CD1c-positive myeloid dendritic cell (primary cell): Measurements from ENCODE around the gene TM9SF1.

Experiments used
- DNase-seq: peaks from one replicate; pipeline ENCODE4 v3.0.0-alpha.2; 2016; ENCODE audit errors: extremely low spot score

TM9SF1 gene

DNA sequence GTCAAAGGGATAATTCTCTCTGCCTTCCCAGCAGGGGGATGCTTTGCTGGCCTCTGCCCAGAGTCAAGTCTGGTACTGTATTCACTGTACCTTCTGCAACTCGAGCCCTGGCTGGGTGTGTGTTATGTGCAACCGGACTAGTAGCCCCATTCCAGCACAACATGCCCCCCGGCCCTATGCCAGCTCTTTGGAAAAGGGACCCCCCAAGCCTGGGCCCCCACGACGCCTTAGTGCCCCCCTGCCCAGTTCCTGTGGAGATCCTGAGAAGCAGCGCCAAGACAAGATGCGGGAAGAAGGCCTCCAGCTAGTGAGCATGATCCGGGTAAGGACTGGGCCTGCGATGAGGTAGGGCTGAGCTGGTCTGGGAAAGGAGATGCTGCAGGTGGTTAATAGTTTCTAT, 44.7 kb downstream of the TM9SF1 start:
- no peak for DNase-seq

DNA sequence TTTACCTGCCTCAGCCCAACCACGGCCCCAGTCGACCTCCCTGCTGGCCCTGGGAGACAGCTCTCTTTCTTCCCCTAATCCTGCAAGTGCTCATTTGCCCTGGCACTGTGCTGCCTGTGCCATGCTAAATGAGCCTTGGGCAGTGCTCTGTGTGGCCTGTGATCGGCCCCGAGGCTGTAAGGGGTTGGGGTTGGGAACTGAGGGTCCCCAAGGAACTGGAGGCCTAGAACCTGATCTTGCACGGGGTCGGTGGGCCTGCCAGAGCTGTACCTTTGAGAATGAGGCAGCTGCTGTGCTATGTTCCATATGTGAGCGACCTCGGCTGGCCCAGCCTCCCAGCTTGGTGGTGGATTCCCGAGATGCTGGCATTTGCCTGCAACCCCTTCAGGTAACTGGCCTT, 45.2 kb downstream of the TM9SF1 start:
- no peak for DNase-seq

DNA sequence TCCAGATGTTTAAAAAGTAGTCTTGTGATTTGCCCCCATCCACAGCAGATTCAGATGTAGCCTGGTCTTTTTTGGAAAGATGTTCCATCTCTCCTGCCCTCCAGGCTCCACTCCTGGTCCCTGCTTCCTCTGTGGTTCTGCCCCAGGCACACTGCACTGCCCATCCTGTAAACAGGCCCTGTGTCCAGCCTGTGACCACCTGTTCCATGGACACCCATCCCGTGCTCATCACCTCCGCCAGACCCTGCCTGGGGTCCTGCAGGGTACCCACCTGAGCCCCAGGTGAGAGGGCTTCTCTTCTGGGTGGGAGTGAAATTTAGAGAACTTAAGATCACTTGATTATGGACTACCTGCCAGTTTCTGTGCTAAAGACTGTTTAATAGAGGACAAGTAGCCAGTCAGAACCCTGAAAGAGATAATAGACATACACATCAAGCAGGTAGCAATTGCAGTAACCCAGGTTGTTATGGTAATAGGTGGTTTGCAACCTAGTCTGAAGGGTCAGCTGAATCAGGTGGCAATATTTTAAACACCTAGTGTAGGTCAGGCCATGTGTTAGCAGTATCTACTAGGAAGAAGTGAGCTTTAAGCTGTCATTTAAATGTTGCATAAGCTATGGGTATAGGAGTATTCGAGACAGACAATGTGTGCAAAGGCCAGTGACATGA, 45.8 kb downstream of the TM9SF1 start:
- DNase-seq: no peak

DNA sequence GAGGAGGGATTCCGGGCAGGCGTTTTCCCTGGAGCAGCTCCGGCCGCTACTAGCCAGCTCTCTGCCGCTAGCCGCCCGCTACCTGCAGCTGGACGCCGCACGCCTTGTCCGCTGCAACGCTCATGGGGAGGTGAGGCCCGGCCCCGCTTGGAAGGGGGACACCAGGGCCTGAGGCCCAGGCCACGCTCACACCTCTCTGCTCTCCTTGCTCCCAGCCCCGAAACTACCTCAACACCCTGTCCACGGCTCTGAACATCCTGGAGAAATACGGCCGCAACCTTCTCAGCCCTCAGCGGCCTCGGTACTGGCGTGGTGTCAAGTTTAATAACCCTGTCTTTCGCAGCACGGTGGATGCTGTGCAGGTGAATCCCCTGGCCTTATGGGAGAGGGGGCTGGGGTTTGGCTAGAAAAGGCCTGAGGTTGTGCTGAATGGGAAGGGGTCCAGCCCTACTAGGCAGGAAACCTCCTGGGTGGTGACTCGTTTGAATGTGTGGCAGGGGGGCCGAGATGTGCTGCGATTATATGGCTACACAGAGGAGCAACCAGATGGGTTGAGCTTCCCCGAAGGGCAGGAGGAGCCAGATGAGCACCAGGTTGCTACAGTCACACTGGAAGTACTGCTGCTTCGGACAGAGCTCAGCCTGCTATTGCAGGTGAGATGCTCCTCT, 47.3 kb downstream of the TM9SF1 start:
- DNase-seq: no peak

DNA sequence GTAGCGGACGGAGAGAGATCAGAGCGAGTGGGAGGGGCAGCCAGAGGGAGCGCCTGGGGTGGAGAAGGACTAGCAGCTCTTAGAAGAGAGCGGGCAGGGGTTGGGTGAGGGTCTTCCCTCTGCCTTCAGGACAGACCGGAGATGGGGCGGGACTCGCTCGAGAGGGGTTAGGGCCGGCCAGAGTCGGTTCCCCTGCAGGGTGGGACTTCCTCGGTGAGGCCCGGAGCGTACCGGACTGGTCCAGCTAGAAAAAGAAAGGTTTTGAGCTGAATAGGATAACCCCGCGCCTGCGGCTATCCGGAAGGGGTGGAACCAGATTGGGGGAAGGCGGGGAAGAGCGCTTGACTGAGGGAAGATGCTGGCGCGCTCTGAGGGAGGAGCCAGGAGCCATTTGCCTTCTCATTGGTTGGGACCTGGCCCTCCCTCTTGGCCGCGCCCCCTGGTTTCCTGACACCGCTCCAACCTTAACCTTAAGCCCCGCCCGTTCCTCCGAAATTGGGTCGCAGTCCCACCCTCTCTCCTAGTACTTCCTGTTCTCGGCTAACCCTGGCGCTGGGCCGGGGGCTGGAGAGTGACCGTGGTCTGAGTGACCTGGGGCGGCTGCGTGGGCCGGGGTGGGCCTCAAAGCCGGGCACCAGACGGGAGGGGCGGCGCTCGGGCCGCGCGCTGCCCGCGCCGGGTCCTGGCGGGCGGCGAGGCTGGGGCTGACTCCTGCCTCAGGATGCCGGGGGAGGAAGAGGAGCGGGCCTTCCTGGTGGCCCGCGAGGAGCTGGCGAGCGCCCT, 48.1 kb downstream of the TM9SF1 start, which contains the start of gene RNF31:
RNF31 (plus strand) TSS at position 521 of the 783 bp plus-strand sequence; CDS start at position 722, 201 bp downstream.
- peak; percentile 99 for DNase-seq

DNA sequence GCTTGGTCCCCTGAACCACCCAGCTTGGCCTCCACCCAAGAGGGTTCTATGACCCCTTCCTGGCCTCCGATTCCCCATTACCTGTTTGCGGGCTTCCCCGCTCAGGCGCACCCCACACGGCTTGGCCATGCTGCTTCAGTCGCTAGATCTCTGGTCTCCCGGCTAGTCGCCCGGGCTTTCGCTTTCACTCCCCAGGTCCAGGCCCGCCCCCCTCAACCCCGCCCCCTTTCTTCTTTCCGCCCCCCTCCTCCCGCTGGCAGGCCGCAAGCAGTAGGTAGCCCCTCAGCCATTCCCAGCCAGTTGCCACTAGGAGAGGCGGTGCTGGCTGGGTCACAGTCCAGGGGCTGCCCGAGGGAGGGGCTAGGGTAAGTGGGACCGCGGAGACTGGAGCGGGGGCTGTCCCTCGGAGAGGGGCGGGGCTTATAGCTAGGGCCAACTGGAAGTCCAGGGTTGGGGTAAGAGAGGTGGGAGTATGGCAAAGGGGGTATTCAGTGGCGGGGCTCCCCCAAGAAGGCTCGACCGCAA, 48.7 kb downstream of the TM9SF1 start, which contains the start of gene PSME2:
PSME2 (minus strand) TSS at position 158 of the 525 bp plus-strand sequence; CDS start at position 129, 29 bp downstream.
- DNase-seq: peak; percentile 93

DNA sequence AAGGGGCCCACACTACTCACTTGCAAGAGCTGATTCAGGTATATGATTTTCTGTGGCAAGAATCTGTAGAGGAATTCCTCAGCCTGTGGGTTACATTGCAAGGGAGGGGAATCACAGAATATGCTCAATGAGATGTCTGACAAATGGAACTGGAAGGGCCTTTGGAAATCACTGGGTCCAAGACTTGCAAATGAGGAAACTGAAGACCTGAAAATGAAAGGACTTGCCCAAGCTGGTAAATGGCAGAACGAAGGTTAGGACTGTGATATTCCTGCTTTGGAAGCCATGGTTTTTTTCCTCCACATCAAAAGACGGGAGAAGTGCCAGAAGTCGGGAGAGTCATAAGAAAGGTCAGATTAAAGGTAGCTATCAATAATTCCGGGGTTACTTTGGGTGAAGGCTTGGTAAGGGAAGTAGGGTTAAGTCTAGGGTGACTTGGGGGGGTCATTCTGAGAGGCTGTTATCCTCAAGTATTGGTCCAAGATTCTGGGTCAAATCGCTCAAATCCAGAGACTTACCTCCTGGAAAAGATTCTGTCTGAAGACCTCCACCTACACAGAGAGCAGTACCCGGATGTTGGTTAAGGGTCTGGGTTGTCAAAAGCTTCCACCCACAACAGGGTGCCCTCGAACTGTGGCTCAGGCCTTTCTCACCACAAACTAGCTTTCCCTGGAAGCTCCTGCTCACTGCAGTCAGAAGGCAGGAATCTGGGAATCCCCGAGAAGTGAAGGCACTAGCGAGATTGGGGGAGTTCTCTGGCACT, 49.4 kb downstream of the TM9SF1 start:
- peak; percentile 36 for DNase-seq

DNA sequence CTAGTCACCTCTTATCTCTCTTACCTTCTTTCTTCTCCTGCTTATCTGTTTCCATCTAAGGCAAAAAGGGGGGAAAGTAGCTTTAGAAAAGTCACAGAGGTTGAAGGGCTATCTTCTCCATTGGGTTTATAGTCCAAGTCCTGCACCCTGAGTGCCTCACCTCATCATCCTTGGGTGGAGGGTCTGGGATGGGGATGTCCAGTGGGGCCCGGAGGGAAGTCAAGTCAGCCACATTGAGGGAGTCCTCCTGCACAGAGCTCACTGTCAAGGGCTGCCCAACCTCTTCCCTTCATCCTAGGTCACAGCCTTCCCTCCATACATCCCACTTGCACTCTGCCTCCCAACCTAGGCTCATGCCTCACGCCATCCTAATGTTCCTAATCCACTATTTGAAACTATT, 50.0 kb downstream of the TM9SF1 start:
- DNase-seq: no peak

DNA sequence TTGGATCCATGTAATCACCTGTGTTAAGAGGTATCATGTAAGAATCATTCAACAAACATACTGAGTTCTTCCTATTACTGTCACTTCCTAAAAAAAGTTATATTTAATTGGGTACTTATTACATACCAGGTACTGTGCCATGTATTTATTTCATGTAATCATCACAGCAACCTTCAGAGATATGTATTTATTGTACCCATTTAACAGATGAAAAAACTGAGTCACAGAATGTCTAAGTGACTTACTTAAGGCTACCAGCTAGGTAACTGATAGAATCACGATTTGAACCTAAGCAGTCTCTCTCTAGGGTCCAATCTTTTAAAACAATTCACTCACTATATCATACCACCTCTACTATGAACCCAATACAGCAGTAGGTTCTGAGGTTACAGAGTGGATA, 50.8 kb downstream of the TM9SF1 start:
- no peak for DNase-seq

DNA sequence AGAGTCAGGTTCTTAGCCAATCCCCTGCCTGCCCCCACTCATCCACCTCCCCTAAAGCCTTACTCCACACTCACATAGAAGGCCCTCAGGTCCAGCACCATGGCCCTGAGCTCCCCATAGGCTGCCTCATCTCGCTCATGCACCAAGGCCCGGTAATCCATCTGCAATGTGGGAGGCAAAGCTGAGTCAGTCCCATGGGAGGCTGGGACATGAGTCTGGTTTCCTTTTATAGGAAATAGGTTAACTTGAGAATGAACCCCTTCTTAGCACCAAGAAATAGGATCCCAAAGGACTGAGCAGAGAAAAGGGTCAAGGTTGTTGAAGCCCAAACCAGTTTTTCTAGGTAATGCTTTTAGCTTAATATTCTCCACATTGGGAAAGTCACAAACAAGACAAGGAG, 51.7 kb downstream of the TM9SF1 start:
- DNase-seq: no peak

DNA sequence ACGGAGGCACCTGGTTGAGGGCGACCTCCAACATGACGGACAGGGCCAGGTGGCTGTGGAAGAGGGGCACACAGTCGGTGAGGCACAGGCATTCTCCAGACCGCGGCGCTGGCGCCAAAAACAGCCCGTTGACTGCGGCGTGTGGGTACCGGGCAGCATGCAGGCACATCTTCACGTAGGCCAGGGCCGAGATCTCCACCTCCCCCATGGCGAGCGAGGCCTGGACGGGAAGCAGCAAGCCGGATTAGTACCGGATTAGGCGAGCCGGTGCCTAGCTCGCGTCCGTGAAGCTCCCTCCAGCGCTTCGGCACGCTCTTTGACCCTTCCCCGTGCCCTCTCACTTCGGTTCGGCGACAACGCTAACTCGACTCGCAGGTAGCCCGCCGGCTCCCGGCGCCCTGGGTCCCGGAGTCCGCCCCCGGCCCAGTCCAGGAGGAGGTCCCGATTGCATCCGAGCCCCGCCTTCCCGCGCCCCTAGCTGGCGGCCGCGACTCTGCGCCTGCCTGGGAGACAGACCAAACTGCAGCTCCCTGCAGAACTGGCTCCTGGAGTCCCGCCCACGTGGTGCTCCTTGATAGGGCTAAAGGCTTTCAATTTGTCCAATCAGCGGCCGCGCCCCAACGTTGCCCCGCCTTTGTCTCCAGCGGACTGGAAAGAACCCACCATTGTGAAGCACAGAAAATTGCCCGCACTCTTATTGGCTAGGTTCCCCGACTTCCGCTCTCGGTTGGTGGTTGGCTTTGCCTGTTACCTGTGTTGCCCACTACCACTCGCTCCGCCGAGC, 54.0 kb downstream of the TM9SF1 start, which contains the start of gene EMC9:
EMC9 (minus strand) TSS at position 495 of the 784 bp plus-strand sequence; CDS start at position 208, 287 bp downstream.
- DNase-seq: peak; percentile 100

DNA sequence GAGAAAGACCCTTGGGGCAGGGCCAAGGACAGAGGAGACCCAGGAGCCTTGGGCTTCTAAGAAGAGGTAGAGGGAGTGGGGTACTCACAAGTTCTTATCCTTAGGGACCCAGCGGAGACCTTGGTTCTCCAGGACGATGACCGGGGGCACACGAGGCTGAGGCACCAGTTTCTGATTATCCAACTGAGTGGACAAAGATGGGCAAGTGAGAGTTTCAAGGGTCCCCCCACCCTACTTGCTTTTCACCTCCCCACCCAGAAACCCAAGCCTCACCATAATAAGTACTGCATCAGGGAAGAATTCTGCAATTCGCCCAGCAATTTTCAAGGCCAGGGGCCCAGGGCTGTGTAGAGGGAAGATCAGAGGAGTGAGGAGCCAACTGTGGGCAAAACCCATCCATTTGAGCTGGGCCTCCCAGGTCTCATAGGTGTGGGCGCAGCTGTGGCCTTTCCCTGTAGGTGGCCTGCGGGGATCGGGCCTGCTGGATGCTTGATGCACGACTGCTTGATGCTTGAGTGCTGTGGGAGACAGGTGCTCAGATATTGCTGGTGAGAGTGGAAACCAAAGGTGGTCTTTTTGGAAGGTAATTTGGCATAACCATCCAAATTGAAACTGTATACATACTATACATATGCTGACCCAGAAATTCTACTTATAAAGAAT, 55.8 kb downstream of the TM9SF1 start:
- DNase-seq: no peak
